ENCODE measurements around the gene LYPLAL1. TPM values are rescaled to one million over a fixed set of nuclear protein-coding genes. Genes with fewer than 3 reads are reported as not detected.

Gene LYPLAL1
- total RNA-seq, 2 experiments from 2014 or later = 15.3 to 16.0 TPM

- Mint-ChIP-seq H3K27ac (no peak overlapping the region), H3K4me3 (no peak overlapping the region), H3K27me3 (no peaks in the 10 kb centered on the region), H3K9me3 (no peaks in the 10 kb centered on the region), H3K4me1 (no peaks in the 10 kb centered on the region), H3K36me3 (ENCODE audit: low read depth) (no peaks in the 10 kb centered on the region)
- ChIA-PET POLR2A (no interaction called here), CTCF (no interaction called here)
- no peak for DNase-seq
These were observed 23.7 kb upstream of the LYPLAL1 start for GRCh38 chr1:219149953-219150352.

- H3K36me3 Mint-ChIP-seq (ENCODE audit: low read depth) = no peaks in the 10 kb centered on the region
- H3K27ac Mint-ChIP-seq = no peak overlapping the region
- H3K27me3 Mint-ChIP-seq = no peaks in the 10 kb centered on the region
- H3K4me3 Mint-ChIP-seq = no peak overlapping the region
- no peaks in the 10 kb centered on the region for H3K9me3 Mint-ChIP-seq
- CTCF ChIA-PET = no interaction called here
- no peak for DNase-seq
- no peaks in the 10 kb centered on the region for H3K4me1 Mint-ChIP-seq
- POLR2A ChIA-PET = no interaction called here
These were observed 22.8 kb upstream of the LYPLAL1 start for GRCh38 chr1:219150913-219151312.

- no peaks in the 10 kb centered on the region for H3K36me3 Mint-ChIP-seq (ENCODE audit: low read depth)
- H3K27ac Mint-ChIP-seq = no peak overlapping the region
- CTCF ChIA-PET = no interaction called here
- DNase-seq = no peak
- H3K9me3 Mint-ChIP-seq = no peaks in the 10 kb centered on the region
- H3K27me3 Mint-ChIP-seq = no peaks in the 10 kb centered on the region
- no peak overlapping the region for H3K4me3 Mint-ChIP-seq
- H3K4me1 Mint-ChIP-seq = no peaks in the 10 kb centered on the region
- POLR2A ChIA-PET = no interaction called here
These were observed 22.2 kb upstream of the LYPLAL1 start for GRCh38 chr1:219151467-219151866.

GRCh38 chr1:219152751-219153150 is 20.9 kb upstream of the LYPLAL1 start:
- DNase-seq = no peak
- CTCF ChIA-PET = no interaction called here
- Mint-ChIP-seq H3K9me3 (no peaks in the 10 kb centered on the region), H3K27ac (no peak overlapping the region), H3K36me3 (ENCODE audit: low read depth) (no peaks in the 10 kb centered on the region), H3K27me3 (no peaks in the 10 kb centered on the region), H3K4me3 (no peak overlapping the region), H3K4me1 (no peaks in the 10 kb centered on the region)
- POLR2A ChIA-PET = no interaction called here

GRCh38 chr1:219153723-219154122 is 20.0 kb upstream of the LYPLAL1 start:
- no peaks in the 10 kb centered on the region for H3K4me1 Mint-ChIP-seq
- H3K27ac Mint-ChIP-seq = no peak overlapping the region
- H3K27me3 Mint-ChIP-seq = no peaks in the 10 kb centered on the region
- no peaks in the 10 kb centered on the region for H3K36me3 Mint-ChIP-seq (ENCODE audit: low read depth)
- POLR2A ChIA-PET = no interaction called here
- CTCF ChIA-PET = no interaction called here
- no peaks in the 10 kb centered on the region for H3K9me3 Mint-ChIP-seq
- no peak for DNase-seq
- no peak overlapping the region for H3K4me3 Mint-ChIP-seq

- POLR2A ChIA-PET = no interaction called here
- Mint-ChIP-seq H3K36me3 (ENCODE audit: low read depth) (no peaks in the 10 kb centered on the region), H3K27me3 (no peaks in the 10 kb centered on the region), H3K9me3 (no peaks in the 10 kb centered on the region), H3K4me3 (no peak overlapping the region), H3K27ac (no peak overlapping the region), H3K4me1 (no peaks in the 10 kb centered on the region)
- no peak for DNase-seq
- CTCF ChIA-PET = no interaction called here
These were observed 18.5 kb upstream of the LYPLAL1 start for GRCh38 chr1:219155135-219155534.

- H3K4me3 Mint-ChIP-seq = no peak overlapping the region
- H3K27ac Mint-ChIP-seq = no peak overlapping the region
- POLR2A ChIA-PET = no interaction called here
- CTCF ChIA-PET = no interaction called here
- H3K9me3 Mint-ChIP-seq = no peaks in the 10 kb centered on the region
- DNase-seq = no peak
- peaks cover 5% of the 10 kb centered on the region for H3K27me3 Mint-ChIP-seq
- no peaks in the 10 kb centered on the region for H3K4me1 Mint-ChIP-seq
- H3K36me3 Mint-ChIP-seq (ENCODE audit: low read depth) = no peaks in the 10 kb centered on the region
These were observed 13.6 kb upstream of the LYPLAL1 start for GRCh38 chr1:219159946-219160645.

- H3K4me1 Mint-ChIP-seq = no peaks in the 10 kb centered on the region
- ChIA-PET CTCF (no interaction called here), POLR2A (no interaction called here)
- H3K36me3 Mint-ChIP-seq (ENCODE audit: low read depth) = no peaks in the 10 kb centered on the region
- no peak overlapping the region for H3K27ac Mint-ChIP-seq
- no peak overlapping the region for H3K4me3 Mint-ChIP-seq
- H3K9me3 Mint-ChIP-seq = no peaks in the 10 kb centered on the region
- no peak for DNase-seq
- H3K27me3 Mint-ChIP-seq = peaks cover 7% of the 10 kb centered on the region
These were observed 12.7 kb upstream of the LYPLAL1 start for GRCh38 chr1:219160967-219161366.

- Mint-ChIP-seq H3K27me3 (peaks cover 7% of the 10 kb centered on the region), H3K27ac (no peak overlapping the region), H3K36me3 (ENCODE audit: low read depth) (no peaks in the 10 kb centered on the region), H3K4me1 (no peaks in the 10 kb centered on the region), H3K9me3 (no peaks in the 10 kb centered on the region), H3K4me3 (no peak overlapping the region)
- DNase-seq = no peak
- ChIA-PET CTCF (interaction anchor here (0.6 kb wide), 1 partner anchor 732 kb away, joined by 3 read pairs; no protein-coding TSS in a partner anchor), POLR2A (no interaction called here)
These were observed 12.3 kb upstream of the LYPLAL1 start for GRCh38 chr1:219161371-219161770.

GRCh38 chr1:219163401-219163954 is 10.2 kb upstream of the LYPLAL1 start:
- no peak for DNase-seq
- ChIA-PET CTCF (no interaction called here), POLR2A (no interaction called here)
- H3K9me3 Mint-ChIP-seq = no peaks in the 10 kb centered on the region
- no peaks in the 10 kb centered on the region for H3K36me3 Mint-ChIP-seq (ENCODE audit: low read depth)
- no peaks in the 10 kb centered on the region for H3K4me1 Mint-ChIP-seq
- H3K27me3 Mint-ChIP-seq = peaks cover 7% of the 10 kb centered on the region
- H3K4me3 Mint-ChIP-seq = no peak overlapping the region
- H3K27ac Mint-ChIP-seq = no peak overlapping the region

GRCh38 chr1:219171192-219171935 is 2.3 kb upstream of the LYPLAL1 start:
- no peak for DNase-seq
- no peak overlapping the region for H3K4me3 Mint-ChIP-seq
- no peaks in the 10 kb centered on the region for H3K27me3 Mint-ChIP-seq
- peaks cover 6% of the 10 kb centered on the region for H3K9me3 Mint-ChIP-seq
- ChIA-PET POLR2A (no interaction called here), CTCF (no interaction called here)
- H3K27ac Mint-ChIP-seq = no peak overlapping the region
- H3K36me3 Mint-ChIP-seq (ENCODE audit: low read depth) = peaks cover 4% of the 10 kb centered on the region
- peaks cover 33% of the 10 kb centered on the region for H3K4me1 Mint-ChIP-seq

- no peaks in the 10 kb centered on the region for H3K27me3 Mint-ChIP-seq
- no peak for DNase-seq
- POLR2A ChIA-PET = no interaction called here
- peak overlapping the region; percentile 89 for H3K4me3 Mint-ChIP-seq
- CTCF ChIA-PET = no interaction called here
- peaks cover 44% of the 10 kb centered on the region for H3K4me1 Mint-ChIP-seq
- H3K27ac Mint-ChIP-seq = peak overlapping the region; percentile 97
- peaks cover 9% of the 10 kb centered on the region for H3K36me3 Mint-ChIP-seq (ENCODE audit: low read depth)
- peaks cover 6% of the 10 kb centered on the region for H3K9me3 Mint-ChIP-seq
These were observed 857 bp upstream of the LYPLAL1 start for GRCh38 chr1:219172821-219173220.

- peaks cover 9% of the 10 kb centered on the region for H3K36me3 Mint-ChIP-seq (ENCODE audit: low read depth)
These were observed 282 bp upstream of the LYPLAL1 start for GRCh38 chr1:219173434-219173757.

More at GRCh38 chr1:219173434-219173757, 282 bp upstream of the LYPLAL1 start:
- no peak for DNase-seq
- no peaks in the 10 kb centered on the region for H3K27me3 Mint-ChIP-seq
- H3K4me1 Mint-ChIP-seq = peaks cover 45% of the 10 kb centered on the region
- ChIA-PET POLR2A (no interaction called here), CTCF (interaction anchor here (1.1 to 1.4 kb wide), 2 partner anchors 15 to 487 kb away, joined by 3 to 8 read pairs; no protein-coding TSS in a partner anchor)
- peak overlapping the region; percentile 89 for H3K4me3 Mint-ChIP-seq
- H3K27ac Mint-ChIP-seq = peak overlapping the region; percentile 97
- H3K9me3 Mint-ChIP-seq = peaks cover 6% of the 10 kb centered on the region
